Neural progenitor cell (in vitro differentiated cells): ENCODE measurements around the gene HLF.

Source experiments
- EZH2 ChIP-seq: fragments of 200-600 bp; sonication (generic); IDR thresholded peaks from 2 replicates; pipeline ENCODE4 v1.6.1; 2017; ENCODE audit warnings: antibody characterized with exemption, mild to moderate bottlenecking, moderate library complexity
- EZH2phosphoT487 ChIP-seq: fragments of 200-600 bp; sonication (generic); IDR thresholded peaks from 2 replicates; pipeline ENCODE4 v1.6.1; 2017; ENCODE audit warnings: antibody characterized with exemption
- TF ChIP-seq, protein P1 (sequence below): fragments of 200-600 bp; sonication (generic); IDR thresholded peaks from 2 replicates; pipeline ENCODE4 v1.5.1; 2017; ENCODE audit warnings: antibody characterized with exemption, mild to moderate bottlenecking

DNA sequence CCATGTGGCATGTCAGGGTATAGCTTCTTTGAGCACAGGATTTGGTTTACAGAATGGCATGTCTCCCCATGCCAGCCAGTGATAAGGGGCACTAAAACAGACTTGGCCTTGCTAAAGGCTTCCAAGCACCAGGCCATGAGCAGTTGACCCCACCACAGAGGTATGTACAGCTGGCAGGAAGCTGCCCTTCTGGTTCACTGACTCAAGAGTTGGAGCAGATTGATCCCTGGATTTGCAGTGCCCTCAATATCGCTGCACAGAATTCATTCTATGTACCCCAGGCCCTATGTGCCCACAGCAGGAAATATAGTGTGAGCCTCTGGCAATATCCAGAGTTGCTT lies 24.3 kb downstream of the HLF start:
- TF ChIP-seq, protein P1, sequence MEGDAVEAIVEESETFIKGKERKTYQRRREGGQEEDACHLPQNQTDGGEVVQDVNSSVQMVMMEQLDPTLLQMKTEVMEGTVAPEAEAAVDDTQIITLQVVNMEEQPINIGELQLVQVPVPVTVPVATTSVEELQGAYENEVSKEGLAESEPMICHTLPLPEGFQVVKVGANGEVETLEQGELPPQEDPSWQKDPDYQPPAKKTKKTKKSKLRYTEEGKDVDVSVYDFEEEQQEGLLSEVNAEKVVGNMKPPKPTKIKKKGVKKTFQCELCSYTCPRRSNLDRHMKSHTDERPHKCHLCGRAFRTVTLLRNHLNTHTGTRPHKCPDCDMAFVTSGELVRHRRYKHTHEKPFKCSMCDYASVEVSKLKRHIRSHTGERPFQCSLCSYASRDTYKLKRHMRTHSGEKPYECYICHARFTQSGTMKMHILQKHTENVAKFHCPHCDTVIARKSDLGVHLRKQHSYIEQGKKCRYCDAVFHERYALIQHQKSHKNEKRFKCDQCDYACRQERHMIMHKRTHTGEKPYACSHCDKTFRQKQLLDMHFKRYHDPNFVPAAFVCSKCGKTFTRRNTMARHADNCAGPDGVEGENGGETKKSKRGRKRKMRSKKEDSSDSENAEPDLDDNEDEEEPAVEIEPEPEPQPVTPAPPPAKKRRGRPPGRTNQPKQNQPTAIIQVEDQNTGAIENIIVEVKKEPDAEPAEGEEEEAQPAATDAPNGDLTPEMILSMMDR = no peak
- TF ChIP-seq EZH2 (no peak), EZH2phosphoT487 (no peak)
